ENCODE measurements around the gene GJA10.

Gene GJA10

DNA sequence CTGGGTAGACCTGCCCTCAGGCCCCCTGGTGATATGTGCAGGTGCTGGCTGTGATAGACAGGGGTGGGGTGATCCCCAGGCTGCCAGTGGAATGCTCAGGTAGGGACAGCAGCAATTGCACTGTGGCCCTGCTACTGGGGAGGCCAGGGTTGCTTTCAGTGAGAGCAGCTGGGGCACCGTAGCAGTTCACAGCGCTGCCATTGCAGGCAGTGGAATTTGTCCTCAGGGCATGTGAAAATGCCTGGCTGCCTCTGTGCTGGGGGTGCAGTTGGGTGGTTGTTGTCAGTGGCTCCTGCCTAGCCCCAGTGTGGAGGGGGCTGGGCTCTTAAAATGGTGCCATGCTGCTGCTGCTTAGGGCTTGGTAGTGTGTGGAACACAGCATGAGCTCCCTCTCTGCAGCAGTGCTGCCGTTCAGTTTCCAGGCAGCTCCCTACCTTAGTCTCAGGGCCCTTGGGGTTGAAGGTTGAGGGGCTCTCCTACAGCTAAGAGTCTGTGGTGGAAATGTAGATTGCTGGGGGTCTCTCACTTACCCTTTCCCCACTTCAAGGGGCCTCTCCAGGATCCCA is 23.6 kb downstream of the GJA10 start:
- no peak for DNase-seq

DNA sequence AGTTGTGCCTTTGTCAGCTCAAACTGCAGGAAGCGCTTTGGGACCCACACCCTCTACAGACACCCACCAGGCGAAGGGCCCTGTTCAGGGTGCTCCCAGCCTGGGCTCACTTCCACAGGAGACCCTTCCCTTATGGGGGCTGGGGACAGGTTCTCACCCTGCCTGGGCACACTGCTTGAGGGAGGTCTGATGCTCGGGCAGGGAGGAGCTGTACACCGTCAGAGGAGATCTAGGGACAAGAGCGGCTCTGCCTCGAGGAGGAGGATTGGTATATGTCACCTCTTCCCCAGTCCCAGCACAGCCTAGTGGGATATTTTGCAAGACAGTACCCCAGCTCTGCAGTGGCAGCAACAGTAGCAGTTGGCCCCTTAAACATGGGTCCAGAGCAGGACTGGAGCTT is 26.9 kb downstream of the GJA10 start:
- no peak for DNase-seq

DNA sequence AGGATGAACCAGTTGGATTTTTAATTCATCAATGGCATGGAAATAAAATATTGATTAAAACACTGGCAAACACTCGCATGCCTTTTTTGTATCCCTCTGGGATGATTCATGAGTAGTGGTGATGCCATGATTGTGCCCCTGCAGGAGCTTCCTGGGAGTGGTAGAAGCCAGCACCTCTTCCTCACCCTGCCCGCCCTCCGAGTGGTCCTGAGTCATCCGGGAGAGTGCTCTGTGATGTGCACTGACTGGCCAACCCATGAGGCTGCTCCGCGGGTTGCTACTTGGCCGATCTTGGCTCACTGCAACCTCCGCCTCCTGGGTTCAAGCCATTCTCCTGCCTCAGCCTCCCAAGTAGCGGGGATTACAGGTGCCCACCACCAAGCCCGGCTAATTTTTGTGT is 27.4 kb downstream of the GJA10 start:
- DNase-seq, result no peak

DNA sequence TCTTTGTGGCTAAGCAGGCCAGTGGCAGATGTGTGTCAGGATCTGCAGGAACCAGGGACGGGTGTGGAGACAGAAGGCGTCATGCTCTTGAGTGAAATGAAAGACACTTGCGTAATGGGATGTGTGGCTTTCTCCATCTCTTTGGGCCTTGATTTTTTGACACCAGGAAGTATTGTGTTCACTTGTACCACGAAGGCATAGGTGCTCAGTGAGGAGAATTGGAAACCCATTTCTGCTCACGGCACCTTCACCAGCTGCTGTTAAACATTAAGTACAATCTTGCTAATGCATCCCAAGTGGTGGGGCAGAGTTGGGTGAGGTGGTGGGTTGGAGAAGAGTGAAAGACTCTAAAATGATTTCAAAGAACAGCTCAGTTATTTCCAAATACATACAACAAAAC is 30.0 kb downstream of the GJA10 start:
- no peak for DNase-seq

DNA sequence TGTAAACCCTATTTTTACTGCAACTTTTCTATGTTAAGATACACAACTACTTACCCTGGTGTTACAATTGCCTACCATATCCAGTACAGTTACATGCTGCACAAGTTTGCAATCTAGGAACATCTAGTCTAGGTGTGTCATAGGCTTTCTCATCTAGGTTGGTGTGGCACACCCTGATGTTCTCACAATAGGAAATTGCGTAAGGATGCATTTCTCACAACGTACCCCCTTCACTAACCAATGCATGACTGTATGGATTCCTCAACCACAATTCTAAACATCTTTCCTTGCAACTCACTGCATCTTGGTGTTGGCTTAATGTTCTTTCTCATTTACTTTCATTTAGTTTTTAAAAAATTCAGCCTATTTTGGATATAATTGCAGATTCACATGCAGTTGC is 31.6 kb downstream of the GJA10 start:
- no peak for DNase-seq

DNA sequence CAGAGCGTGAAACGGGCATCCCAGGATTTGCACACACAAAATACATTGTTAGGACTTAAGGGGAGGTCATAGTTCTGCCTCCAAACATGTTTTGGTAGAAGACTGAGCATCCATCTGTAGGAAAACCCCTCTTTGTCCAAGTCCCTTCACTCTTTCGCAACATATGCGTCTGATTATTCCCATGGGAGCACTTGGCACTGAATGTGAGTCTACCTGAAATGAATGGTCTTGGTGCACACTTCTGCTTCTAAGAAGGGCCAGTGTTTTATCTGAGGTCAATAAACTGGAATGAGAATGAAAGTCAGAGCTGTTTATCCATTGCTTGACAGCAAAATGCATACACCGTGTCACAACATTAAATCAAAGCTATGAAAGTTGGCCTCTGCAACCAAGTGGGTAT is 33.0 kb downstream of the GJA10 start:
- no peak for DNase-seq

DNA sequence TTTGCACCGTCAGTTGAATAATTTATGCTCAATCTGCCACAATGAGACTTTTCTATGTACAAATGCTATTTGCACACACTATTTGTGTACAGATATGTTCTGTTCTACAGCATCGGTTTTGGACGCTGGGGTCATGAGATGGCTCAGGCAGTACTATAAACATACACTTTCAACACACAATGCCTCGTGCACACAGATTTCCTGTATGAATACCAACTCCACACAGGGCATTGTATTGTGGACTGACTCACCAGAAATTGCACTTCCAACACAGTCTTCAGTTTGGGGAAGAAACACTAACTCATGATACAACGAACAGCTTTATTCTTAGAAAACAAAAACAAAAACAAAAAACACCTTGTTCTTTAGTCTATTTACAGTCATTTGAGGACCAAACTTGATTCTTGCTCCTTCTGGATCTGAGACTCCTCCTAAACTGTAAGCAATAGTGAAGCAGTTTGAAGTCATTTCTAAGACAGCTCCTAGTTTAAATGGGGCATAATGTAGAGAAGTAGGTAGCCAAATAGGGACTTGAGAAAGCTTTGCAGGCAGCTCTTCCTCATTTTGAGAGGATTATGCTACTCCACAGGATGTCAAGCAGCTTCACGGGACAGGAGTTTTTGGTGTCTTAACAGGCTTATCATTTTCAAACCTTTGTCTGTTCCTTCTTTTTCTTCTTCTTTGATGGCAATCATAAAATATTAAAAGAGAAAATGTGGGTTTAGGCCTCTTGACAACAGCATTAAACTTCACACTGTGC is 33.7 kb downstream of the GJA10 start:
- DNase-seq, result no peak

DNA sequence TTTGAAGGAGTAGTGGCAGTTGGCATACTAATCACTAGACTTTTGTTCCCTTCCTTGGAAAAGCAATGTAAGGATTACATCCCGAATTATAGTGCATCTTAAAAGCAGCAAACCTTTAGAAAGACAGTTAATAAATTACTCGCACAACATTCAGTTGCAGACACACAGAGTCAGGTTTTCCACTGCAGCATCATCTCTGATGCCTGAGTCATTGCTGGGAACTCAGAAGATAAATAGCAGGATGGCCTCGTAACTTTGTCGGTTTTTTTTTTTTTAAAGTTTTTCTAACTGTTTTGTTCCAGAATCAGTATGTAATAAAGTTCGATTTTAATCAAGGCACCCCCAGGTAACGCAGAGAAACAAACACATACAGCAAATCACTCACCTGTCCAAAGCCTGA is 34.3 kb downstream of the GJA10 start:
- DNase-seq, result no peak

DNA sequence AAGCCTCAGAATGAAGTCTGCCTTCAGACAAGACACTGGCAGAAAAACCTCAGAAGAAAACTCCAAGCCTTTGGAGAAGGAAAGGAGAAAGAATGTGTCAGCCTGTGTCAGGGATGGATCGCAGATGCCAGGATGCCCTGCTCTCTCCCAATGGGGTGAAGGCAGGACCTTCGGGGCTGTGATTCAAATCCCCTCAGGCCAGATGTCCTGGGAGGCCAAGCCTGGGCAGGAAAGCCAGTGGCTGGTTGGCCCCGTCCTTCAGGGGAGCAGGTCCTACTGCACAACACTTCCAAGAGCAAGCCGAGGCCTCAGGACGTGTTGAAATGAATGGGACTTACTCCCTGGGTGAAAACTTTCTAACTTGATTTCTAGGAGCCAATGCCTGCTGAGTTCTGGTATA is 36.5 kb downstream of the GJA10 start:
- no peak for DNase-seq

DNA sequence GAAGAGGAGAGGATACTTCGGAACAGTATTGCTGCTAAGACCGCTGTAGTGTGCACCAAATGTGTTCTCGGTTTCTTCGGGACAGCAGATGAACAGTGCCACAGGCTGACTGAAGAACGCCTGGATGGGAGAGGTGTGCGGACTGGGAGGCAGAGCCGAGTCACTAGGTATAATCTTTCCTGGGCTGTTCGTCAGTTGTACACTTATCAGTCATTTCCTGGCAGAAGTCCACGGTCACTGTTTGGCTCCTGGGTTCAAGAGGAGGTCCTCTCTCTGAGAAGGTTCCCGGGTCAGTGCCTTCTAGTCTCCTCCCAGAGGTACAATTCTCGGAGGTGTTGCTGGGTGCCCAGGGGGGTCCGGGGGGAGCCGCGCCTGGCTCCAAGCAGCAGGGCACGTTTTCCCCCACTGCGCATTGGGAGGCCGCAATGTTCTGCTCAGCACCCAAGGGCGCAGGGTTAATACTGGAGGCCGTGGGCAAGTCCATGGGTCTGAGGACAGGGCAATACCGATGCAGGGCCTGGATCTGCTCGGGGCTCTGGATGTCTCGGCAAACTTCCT is 38.1 kb downstream of the GJA10 start:
- no peak for DNase-seq

DNA sequence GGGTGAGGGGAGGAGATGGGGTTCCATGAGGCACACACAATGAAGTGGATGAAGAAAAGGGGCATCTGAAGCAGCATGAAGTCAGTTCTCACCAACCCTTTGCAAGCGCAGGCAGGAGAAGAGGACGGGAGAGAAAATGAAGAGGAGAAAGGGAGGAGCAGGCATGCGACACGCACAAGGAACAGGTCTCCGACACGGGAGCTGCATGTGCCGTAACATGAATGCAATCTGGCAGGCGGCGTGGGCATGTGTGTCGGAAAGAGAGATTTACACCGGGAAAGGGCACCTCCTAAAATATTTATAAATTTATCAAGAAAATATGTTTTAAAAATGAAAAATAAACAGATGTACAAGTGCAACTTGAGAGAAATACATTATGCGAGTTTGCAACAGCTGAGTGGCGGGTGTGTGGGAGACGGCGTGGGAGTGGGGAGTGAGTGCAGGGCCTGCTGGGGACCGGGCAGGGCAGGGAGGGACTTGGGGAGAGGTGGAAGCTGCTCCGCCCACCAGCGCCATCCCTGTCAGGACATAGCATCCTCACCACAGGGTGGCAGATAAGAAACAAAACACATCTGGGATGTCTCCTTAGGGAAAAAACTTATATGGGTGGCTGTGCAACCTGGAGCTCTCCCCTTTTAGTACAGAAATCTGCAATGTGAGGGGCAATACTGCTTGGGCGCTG is 40.6 kb downstream of the GJA10 start:
- DNase-seq, result no peak

DNA sequence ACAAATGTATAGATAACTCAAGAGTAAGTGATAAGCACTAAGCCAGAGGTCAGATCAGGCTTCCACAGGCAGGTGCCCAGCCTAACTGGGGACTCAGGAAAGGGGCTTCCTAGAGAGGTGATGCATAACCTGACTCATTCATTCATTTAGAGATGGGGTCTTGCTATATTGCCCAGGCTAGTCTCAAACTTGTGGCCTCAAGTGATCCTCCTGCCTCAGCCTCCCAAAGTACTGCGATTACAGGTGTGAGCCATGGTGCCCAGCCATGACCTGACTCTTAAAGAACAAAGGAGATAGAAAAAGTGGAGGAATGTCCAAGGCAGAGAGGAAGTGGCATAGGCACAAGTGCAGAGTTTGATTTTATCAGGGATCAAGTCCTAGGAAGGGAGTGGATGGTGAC is 41.9 kb downstream of the GJA10 start:
- DNase-seq, result no peak

DNA sequence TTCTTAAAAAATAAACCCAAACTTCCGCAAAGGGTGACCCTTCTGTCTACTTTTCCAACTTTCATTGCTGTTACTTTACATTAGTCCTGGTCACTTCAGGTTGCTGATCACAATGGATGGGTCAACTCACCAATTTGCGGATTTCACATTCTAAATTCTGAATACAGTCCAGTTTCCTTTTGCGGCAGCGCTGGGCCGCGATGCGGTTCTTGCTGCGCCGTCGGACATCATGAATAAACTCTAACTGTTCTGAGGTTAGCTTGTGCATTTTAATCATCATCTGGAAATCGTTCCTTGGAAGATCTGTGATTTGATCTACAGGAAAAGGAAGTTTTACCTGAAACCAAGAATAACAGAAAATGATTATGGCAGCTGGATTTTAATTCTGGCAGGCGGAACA is 43.7 kb downstream of the GJA10 start:
- no peak for DNase-seq

DNA sequence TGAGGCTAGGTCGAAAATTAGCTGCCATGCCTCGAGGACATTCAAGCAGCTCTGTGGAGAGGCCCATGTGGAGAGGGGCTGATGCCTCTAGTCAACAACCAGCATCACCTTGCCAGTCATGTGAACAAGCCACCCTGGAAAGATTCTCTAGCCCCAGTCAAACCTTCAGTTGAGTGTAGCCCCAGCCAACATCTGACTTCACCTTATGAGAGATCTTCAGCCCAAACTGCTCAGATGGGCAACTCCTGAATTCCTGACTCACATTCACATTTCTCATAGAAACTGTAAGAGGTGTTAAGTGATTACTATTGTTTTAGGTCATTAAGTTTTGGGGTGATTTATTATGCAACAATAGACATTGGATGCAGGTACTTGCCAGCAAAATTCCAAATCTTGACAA is 44.9 kb downstream of the GJA10 start:
- DNase-seq, result no peak

DNA sequence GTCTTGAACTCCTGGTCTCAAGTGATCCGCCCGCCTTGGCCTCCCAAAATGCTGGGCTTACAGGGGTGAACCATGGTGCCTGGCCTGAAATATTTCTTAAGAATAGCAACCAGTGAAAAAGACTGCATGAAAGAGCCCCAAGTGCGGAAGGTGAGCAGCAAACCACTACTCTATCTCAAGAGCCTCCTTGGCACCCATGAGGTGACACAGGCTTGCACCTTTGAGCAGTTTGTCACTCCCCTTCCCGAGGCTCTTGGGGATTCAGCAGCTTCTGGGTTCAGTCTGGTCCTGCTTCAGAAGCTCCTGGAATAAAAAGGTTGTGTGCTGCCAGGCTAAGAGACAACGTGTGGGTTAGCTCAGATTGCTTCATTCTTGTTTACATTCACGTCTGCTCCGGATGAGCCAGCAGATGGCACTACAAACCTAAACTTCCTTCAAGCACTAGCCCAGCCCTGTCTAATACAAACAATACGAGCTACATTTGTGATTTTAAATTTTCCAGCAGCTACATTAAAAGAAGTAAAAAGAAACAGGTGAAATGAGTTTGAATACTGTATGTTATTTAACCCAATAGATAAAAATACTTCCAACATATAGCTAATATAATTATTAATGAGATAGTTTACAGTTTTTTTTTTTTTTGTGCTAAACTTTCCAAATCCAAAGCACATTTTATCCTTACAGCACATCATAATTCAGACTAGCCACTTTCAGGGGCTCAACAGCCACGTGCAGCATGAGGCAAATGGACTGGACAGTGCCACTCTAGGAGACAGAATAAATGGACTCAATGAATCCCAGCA is 46.2 kb downstream of the GJA10 start:
- DNase-seq, result peak; percentile 45

DNA sequence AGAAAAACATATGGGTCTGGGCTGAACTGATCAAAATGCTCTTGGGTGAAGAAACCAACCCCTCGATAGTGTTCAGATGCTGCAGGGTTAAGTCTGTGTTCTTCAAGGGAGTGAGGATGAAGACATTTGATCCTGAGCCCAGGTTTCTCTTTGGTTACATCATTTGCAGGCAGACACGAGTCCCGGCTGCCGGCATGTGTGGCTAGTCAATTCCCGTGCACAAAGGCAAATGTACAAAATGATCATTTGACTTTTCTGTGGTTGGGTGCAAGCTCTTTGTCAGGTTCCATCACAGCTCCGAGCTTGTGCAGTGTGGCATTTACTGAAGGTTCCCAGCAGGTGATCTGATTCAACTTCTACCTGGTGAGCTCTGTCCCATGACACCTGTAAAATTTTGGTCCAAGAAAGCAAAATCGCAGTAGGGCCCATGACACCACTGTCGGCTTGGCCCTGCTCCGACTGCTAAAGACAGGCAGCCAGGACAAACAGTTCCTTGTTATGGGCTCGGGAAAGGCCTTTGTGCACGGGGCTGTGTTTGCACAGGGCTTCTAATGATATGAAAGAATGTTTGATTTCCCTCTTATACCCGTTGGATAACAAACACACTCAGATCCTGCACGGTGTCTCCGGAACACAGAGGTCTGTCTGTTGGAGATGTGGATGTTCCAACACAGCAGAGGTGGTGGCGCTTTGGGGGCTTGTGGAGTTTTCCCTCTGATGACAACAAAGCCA is 46.9 kb downstream of the GJA10 start:
- DNase-seq, result peak; percentile 8

DNA sequence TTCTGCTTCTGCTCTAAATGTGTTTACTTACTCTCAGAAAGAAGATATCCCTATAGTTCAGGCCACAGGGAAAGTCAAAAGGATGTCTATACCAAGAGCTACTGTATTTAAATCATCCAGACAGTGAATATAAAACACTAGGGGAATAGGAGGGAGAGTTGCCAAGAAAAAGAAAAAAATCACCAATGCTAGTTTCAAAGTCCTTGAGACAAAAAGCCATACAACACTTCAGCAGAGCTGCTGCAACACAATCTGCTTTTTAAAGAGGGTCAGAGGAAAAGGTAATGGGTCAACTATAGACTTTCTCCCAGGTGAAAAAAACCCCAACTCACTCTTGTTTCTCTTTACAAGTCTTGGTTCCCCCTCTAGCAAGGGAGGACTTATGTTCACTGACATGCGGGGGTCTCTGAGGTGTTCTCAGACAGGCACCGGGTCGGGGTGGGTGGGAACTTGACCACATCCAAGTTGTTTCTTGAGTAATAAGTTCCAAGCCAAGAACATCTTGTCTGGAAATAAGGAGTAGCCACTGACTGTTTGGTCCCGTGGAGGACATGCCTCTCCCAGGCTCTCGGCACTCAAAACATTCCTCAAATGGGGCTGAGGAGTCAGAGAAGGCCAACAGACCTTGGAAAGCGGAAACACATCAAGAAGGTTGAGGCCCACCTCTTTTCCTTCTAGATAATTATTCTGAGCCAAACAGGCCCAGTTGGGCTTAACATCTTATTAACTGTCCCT is 47.7 kb downstream of the GJA10 start:
- no peak for DNase-seq

DNA sequence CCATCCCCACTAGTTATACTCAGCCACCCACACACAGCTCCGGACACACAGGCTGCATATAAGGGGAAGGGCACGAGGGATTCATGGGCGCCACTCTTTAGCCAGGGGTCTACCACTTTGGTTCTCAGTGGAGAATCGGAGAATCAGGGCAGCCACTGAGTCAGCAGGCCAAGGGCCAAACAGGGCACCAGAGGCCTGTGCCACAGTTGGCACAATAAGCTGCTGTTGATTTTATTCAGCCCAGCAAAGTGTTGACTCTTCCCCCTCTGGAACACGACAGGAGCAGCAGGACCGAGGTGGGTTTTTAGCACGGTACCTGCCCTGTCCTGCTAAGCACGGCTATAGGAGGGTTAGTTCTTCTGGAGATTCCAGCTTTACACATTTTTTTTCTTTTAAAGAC is 48.3 kb downstream of the GJA10 start:
- no peak for DNase-seq

DNA sequence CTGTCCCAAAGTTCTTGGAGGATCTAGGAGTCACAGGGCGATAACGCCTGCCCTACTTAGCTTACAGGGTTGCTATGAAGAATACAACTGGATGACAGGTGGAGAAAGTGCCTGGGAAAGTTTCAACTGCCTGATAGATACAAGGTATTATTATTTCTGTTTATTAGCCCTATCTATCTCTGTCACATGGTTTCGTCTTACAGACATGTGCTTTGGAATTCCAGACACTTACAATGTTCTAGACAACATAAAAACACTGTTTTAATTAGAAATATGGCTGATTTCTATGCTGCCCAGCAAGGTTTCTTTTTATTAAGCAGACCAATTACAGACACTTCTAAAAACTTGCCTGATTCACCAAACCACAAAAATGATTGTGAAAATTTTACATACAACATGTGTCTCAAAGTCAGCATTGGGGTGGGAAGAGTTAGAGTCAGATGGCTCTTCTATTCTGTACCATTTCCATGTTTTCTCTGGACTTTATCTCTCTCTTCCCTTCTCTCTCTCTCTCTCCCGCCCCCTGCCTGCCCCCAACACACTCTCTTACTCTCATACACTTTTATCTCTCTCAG is 50.0 kb downstream of the GJA10 start:
- DNase-seq, result no peak

DNA sequence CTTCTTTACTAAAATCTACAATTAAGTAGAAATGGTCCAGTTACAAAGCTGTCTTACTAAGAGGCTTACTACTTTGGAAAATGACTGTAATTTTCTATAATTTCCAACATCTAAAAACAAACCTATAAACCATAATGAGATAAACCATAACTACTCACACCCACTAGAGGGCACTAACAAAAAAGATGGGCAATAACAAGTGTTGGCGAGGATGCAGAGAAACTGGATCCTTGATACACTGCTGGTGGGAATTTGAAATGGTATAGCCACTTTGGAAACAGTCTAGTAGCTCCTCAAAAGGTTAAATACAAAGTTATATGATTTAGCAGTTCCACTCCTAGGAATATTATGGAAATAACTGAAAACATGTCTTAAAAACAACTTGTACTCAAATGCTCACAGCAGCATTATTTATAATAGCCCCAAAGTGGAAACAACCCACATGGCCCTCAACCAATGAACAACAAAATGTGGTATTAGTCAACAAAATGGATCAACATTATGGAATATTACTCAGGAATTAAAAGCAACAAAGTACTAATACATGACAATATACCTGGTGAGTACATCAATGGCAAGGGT is 50.6 kb downstream of the GJA10 start:
- peak; percentile 6 for DNase-seq
